ENCODE results near the gene PPTC7. TPM values are rescaled to one million over a fixed set of nuclear protein-coding genes. Genes with fewer than 3 reads are reported as not detected.

PPTC7 gene, protein sequence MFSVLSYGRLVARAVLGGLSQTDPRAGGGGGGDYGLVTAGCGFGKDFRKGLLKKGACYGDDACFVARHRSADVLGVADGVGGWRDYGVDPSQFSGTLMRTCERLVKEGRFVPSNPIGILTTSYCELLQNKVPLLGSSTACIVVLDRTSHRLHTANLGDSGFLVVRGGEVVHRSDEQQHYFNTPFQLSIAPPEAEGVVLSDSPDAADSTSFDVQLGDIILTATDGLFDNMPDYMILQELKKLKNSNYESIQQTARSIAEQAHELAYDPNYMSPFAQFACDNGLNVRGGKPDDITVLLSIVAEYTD
- total RNA-seq = 13.3 and 14.4 TPM in 2 replicates
- long read RNA-seq, partial matches to known transcripts = 0 of 1 reads
- long read RNA-seq, other reads (novel, unspliced or antisense) = 1 of 1 reads

DNA sequence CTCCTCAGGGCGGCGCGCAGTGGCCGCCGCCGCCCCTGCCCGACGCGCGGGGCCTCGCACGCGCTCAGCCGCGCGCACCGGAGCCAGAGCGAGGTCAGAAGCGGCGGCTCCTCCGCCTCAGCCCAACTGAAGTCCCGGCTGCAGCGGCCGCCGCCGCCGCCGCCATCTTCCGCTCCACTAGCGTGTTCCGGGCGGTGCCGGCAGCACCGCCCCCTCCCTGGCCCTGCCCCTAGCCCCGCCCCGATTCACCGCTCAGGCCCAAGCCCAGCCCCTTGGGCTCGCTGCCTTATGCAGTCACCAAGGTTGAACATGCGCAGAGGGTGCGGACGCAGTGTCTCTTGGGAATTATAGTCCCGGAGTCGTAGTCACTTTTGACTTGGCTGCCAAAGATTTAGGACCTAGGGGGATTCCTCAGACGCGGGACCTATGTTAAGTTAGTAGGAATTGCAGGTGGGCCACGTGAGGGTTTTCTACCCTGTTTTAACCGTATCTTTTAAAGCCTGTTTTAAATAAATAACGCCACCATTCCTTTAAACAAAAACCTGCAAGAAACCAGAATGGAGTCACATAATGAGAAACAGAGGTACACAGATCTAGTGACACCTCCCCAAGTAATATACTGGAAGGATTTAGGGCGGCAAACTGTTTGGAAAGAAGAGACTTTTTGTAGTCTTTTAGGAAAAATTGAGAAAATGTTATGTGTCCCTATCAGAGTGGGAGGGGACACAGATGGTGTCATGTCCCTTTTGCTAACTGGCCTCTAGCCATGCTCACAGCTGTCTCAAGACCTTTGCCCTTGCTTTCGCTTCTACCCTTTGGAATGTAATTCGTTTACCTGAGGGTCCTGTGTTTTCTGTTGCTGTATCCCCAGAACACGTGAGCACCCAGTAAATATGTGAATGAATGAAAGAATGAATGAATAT is at the start of gene PPTC7:
Gene PPTC7 (minus strand): TSS at position 182 of the 923 bp plus-strand sequence. CDS start 287 bp downstream, outside the sequence.
- TF ChIP-seq, protein P1, sequence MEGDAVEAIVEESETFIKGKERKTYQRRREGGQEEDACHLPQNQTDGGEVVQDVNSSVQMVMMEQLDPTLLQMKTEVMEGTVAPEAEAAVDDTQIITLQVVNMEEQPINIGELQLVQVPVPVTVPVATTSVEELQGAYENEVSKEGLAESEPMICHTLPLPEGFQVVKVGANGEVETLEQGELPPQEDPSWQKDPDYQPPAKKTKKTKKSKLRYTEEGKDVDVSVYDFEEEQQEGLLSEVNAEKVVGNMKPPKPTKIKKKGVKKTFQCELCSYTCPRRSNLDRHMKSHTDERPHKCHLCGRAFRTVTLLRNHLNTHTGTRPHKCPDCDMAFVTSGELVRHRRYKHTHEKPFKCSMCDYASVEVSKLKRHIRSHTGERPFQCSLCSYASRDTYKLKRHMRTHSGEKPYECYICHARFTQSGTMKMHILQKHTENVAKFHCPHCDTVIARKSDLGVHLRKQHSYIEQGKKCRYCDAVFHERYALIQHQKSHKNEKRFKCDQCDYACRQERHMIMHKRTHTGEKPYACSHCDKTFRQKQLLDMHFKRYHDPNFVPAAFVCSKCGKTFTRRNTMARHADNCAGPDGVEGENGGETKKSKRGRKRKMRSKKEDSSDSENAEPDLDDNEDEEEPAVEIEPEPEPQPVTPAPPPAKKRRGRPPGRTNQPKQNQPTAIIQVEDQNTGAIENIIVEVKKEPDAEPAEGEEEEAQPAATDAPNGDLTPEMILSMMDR (IDR thresholded peaks at IDR 0.05) = no peak
- peak within 1 kb of the TSS; percentile 85 for H3K4me3 Mint-ChIP-seq (ENCODE audit: unreplicated experiment)

DNA sequence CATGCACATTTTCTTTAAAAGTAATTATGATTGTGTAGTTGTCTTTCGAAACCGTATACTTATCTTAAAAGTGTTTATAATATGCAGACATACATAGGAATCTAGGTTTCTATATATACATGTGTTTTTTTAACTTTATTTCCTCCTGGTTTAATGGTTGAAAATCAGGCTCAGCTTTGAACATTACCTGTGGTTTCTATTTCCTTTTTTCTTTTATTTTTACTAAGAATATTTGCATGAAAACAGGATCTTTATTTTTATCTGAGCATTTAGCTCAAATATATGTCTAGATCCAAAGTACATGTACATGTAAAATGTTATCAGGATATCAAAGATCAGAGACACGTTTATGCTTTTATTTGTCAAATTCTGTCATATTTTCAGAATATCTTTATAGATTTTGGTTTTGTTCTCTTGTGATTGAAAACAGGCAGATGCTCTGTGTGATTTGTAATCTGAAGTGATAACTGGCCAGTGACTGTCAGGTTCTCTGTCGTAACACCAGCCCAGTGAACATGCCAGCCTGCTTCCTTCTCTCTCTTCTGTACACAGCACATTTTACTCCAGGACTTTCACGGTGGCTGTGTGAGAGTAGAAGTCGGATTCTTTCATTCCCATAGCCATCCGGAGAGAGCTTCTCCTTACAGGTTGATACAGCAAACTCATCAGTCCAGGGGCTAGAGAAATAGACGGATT is 44.5 kb upstream of the PPTC7 start:
- H3K4me3 Mint-ChIP-seq (ENCODE audit: unreplicated experiment) = no peak overlapping the region

More for the DNA sequence above, at the start of gene PPTC7:
- H3K4me1 Mint-ChIP-seq (ENCODE audit: unreplicated experiment) = peaks cover 41% of the 10 kb centered on the region
- peak; percentile 99 for DNase-seq (ENCODE audit: extremely low spot score, unreplicated experiment)
- H3K27ac Mint-ChIP-seq (ENCODE audit: unreplicated experiment) = peak within 1 kb of the TSS; percentile 89
- no peaks in the 10 kb centered on the region for H3K9me3 Mint-ChIP-seq (ENCODE audit: unreplicated experiment)
- no peaks in the 10 kb centered on the region for H3K27me3 Mint-ChIP-seq (ENCODE audit: unreplicated experiment)
- H3K36me3 Mint-ChIP-seq (ENCODE audit: unreplicated experiment) = no peaks in the 10 kb centered on the region

DNA sequence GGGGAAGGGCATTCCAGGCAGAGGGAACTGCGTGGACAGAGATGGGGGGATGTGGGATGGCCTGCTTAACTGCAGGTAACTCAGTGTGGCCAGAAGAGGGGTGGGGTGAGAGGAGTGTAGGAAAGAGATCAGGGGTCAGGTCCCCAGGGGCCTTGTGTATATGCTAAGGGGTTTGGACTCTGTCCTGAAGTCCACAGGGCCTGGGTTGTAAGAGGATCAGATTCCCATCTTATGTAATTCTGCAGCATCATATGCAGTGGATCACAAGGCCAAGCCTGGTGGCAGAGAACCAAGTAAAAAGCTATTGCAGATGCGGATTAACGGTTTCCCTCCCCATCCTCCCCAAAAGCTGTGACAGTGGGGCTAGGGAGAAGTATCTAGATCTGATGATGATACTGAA is 39.5 kb upstream of the PPTC7 start:
- no peak overlapping the region for H3K27ac Mint-ChIP-seq (ENCODE audit: unreplicated experiment)
- no peak overlapping the region for H3K4me3 Mint-ChIP-seq (ENCODE audit: unreplicated experiment)
- peaks cover 5% of the 10 kb centered on the region for H3K36me3 Mint-ChIP-seq (ENCODE audit: unreplicated experiment)
- no peaks in the 10 kb centered on the region for H3K9me3 Mint-ChIP-seq (ENCODE audit: unreplicated experiment)
- no peak for DNase-seq (ENCODE audit: extremely low spot score, unreplicated experiment)
- TF ChIP-seq, protein P1 (IDR thresholded peaks at IDR 0.05) = no peak
- no peaks in the 10 kb centered on the region for H3K27me3 Mint-ChIP-seq (ENCODE audit: unreplicated experiment)
- H3K4me1 Mint-ChIP-seq (ENCODE audit: unreplicated experiment) = peaks cover 3% of the 10 kb centered on the region

More for the DNA sequence above, 44.5 kb upstream of the PPTC7 start:
- H3K27ac Mint-ChIP-seq (ENCODE audit: unreplicated experiment) = no peak overlapping the region
- DNase-seq (ENCODE audit: extremely low spot score, unreplicated experiment) = no peak
- peaks cover 21% of the 10 kb centered on the region for H3K36me3 Mint-ChIP-seq (ENCODE audit: unreplicated experiment)
- no peaks in the 10 kb centered on the region for H3K9me3 Mint-ChIP-seq (ENCODE audit: unreplicated experiment)
- peaks cover 3% of the 10 kb centered on the region for H3K4me1 Mint-ChIP-seq (ENCODE audit: unreplicated experiment)
- H3K27me3 Mint-ChIP-seq (ENCODE audit: unreplicated experiment) = no peaks in the 10 kb centered on the region
- TF ChIP-seq, protein P1 (IDR thresholded peaks at IDR 0.05) = no peak

DNA sequence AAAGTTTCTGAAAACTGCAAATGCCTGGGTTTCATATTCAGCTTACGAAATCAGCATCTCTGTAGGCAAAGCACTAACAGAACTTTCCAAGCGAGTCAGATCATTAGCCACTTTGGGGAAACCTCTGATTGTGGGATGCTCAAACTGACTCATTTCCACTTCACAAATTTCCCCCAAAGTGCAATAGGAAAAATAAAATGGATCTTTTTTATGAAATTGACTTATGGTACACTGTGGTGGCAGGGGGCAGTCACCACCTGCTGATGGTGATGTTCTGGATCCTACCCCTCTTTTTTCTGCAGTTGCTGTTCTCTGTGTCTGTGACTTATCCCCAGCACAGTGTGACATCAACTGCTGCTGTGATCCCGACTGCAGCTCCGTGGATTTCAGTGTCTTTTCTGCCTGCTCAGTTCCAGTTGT is 36.4 kb upstream of the PPTC7 start:
- Mint-ChIP-seq H3K4me3 (ENCODE audit: unreplicated experiment) (no peak overlapping the region), H3K36me3 (ENCODE audit: unreplicated experiment) (no peaks in the 10 kb centered on the region), H3K9me3 (ENCODE audit: unreplicated experiment) (no peaks in the 10 kb centered on the region), H3K4me1 (ENCODE audit: unreplicated experiment) (peaks cover 5% of the 10 kb centered on the region), H3K27me3 (ENCODE audit: unreplicated experiment) (no peaks in the 10 kb centered on the region), H3K27ac (ENCODE audit: unreplicated experiment) (no peak overlapping the region)
- no peak for DNase-seq (ENCODE audit: extremely low spot score, unreplicated experiment)
- TF ChIP-seq, protein P1 (IDR thresholded peaks at IDR 0.05) = no peak

Data from osteocyte (in vitro differentiated cells).